GM18951 (cell line): ENCODE results near the gene RBMS1.

Source experiments
- POLR2A ChIP-seq: IDR thresholded peaks from 4 replicates; pipeline ENCODE4 v1.6.1; 2011; ENCODE audit warnings: mild to moderate bottlenecking; ENCODE audit not compliant: insufficient read length, insufficient read depth; ENCODE audit errors: extremely low read depth
- in situ Hi-C: fragments of 300-500 bp; cut with MboI; formaldehyde crosslinking; loops from one replicate; pipeline ENCODE4 v1.12.0; 2022; ENCODE audit warnings: low sequenced_read_pairs, mixed read lengths, inconsistent platforms; ENCODE audit not compliant: unreplicated experiment

RBMS1 gene

DNA sequence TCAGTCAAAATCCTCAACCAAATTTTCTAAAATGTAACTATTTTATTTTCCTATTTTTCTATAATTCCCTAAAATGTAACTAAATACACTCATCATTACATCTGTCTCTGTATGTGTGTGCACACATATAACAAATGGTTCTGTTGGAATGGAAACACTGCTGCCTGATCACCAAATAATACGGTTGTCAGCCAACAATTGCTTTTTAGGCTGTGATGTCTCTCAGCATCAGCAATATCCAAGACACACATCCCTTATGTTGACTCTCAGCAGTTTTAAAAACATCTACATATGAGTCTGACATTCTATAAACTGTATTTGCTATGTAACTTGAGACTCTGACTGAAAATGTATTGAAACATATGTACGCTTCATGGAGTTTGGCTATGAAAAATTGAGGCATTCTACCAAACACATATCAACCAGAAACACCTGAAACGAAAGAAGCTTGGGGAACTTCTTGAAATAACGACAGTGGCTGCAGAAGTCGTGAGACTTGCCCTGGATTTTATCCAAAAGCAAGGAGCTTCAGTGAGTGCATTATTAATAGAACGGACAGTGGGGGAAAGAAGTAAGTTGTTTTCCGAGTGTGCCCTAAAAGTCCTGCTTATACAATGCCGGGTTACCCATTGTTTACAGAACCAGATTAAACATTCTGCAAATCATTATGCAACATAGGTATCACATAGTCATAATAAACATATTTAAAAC lies 183.3 kb downstream of the RBMS1 start:
- no peak for TF ChIP-seq POLR2A
- in situ Hi-C loops: no loop called here

DNA sequence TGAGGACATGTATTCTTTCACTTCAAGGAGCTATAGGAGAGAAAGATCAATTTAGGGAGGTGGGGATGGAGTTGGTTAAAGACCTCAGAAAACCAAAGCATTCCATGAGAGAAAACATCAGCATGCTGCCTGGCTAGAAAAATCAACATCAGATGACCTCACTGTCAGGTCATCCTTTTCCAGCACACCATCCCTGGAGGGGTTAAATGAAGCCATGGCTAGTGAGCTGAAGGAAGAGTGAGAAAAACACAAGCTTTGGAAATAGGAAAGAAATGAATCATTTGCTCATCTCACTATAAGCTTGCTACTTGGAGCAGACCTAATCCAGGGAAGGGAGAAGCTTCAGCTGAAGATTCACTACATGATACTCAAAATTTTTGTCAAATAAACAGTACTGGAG lies 184.0 kb downstream of the RBMS1 start:
- in situ Hi-C loops: no loop called here
- no peak for TF ChIP-seq POLR2A

DNA sequence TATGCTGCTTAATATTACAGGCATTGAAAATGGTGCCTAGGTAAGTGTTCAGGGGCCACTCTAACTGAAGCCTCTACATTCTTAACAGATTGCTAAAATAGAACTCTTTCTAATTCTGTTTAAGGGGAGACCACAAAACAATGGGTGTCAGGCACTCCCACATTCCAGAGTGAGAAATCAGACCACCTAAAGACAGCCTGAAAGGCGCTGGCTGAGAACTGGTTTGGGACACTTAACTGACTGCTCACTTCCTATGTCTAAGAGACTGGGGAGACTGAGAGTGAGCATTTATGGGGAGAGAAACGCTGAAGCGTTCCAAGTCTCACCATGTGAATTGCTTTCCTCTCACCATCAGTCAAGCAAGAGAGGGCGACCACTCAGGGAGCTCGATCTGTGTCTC lies 184.7 kb downstream of the RBMS1 start:
- no peak for TF ChIP-seq POLR2A
- in situ Hi-C loops: no loop called here

DNA sequence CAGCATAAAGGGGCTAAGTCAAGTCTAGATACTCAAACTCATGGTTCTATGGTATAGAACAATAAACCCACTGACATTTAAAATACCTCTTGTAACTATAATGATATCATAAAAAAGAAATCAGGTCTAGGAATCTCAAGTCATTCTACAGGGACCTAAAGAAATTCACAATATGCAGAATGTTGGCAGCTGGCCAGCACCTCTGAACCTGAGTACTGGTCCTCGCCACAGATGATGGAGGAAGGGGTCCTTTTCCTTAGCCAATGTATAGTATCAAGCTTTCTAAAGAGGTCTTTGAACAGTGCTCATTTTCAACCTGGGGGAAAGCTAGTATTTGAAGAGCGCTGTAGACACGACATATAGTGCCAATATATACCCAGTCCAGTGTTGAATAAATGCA lies 185.1 kb downstream of the RBMS1 start:
- in situ Hi-C loops: no loop called here
- no peak for TF ChIP-seq POLR2A

DNA sequence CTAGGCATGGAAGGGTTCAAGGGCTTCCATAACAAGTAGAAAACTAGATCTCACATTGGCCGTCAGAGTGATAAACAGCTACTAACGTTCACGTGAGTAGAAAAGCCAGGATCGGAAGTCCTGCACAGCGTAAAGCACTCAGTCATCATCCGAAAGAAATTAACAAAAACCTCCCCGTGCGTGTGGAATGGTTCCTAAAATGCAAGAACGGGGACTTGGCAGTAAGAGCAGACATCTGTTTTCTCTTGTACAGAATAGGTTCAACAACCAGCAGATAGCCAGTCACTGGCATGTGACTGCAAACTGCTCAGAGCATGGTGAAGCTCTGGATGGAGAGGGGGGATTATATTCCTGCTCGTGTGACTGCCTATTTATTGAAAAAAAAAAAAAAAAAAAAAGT lies 186.6 kb downstream of the RBMS1 start:
- in situ Hi-C loops: no loop called here
- no peak for TF ChIP-seq POLR2A

DNA sequence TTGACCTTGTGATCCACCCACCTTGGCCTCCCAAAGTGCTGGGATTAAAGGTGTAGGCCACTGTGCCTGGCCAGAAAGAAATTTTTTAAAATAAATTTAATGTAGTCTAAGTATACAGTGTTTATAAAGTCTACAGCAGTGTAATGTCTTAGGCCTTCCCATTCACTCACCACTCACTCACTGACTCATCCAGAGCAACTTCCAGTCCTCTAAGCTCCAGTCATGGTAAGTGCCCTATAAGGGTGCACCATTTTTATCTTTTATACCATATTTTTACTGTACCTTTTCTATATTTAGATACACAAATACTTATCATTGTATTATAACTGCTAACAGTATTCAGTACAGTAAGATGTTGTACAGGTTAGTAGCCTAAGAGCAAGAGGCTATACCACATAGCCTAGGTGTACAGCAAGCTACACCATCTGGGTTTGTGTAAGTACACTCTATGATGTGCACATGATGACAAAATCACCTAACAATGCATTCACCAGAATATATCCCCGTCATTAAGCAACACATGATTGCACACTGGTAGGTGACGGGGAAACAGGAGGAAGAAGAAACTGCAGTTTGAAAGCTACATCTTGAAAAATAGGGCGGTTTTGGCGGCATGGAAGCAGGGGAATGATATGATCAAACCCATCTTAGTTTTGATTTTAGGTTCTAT lies 188.4 kb downstream of the RBMS1 start:
- no peak for TF ChIP-seq POLR2A
- in situ Hi-C loops: no loop called here

DNA sequence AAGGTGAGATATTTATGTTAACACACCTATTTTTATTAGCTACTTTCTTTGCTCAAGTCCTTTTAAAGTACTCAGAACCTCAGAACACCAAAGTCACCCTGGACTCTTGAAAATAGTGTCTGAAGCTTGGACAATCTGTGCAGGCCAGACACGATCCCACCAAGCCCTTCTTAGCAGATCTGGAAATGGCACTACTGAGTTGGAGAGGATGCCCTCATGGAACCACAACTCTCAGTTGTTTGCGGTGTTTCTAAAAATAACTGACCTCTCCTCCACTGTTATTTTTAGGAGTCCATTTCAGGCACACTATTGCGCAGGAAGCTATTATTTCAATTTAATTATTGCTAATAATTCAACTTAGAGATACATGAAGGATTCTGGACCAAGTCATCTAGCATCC lies 190.1 kb downstream of the RBMS1 start:
- in situ Hi-C loops: no loop called here
- no peak for TF ChIP-seq POLR2A

DNA sequence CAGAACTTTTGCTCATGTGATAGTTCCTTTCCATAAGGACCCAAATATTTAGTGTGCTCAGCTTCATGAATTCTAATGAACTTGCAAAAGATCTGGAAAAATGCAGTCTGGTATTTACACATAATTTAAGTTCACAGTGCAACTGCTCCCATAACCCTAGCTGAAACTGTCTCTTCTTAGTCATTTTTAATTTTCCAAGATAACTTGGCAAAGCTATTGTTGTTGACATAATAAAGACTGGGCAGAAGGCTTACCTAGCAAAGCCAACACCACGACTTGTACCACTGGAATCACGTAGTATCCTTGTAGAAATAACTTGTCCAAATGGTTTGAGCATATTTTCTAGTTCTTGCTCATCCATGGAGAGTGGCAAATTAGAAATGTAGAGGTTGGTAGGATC lies 190.5 kb downstream of the RBMS1 start:
- in situ Hi-C loops: no loop called here
- TF ChIP-seq POLR2A: no peak

DNA sequence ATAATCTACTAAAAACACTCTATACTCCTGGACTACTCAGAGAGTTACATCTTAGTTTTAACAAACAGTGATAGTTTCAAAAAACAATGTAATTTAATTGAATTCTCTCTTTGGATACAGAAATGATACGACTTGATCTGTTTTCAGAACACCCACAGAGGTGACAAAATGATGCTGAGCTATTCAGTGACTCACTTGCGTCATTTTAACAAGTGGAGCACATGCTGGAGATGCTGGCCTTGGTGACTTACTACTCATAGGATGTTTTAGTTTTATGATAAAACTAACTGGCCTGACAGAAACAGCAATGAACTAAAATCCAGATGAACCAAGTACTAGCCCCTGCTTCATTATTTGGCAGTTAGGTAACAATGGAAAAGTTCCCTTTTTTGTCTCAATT lies 192.2 kb downstream of the RBMS1 start:
- no peak for TF ChIP-seq POLR2A
- in situ Hi-C loops: no loop called here

DNA sequence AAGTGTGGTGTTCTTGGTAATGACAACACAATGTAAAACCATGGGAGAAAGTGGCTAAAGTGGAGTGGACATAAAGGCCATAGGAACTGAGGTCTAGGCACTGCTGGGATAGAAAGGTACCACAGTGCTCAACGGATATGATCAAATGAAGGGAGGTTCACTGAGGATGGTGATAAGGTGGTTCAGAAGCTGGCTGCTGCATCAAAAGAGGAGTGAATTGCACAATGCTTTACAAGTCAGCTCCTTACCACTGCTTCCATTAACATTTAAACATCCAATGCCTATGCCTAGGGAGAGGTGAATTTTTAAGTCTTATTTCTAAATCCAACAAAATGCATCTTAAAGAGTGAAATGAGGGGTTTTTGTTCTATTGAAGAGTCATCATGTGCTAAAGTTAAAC lies 193.4 kb downstream of the RBMS1 start:
- in situ Hi-C loops: no loop called here
- no peak for TF ChIP-seq POLR2A

DNA sequence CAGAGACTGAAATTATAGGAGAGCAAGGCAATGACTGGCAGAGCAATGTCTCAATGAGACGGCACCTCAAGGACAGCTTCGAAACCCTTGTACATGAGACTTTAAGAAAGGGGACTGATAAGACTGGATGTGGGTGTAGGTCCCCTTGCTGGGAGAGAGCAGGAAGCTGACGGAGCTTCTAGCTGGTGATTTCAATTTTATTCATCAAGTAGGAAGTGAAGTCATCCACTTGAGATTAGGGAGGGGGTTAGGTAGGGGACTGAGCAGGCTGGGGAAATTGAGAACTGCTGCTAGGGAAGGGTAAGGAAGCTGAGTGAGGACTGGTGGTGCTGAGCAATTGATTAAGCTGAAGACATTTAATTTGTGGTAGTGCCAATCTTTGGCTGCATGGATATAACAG lies 194.1 kb downstream of the RBMS1 start:
- in situ Hi-C loops: no loop called here
- no peak for TF ChIP-seq POLR2A

DNA sequence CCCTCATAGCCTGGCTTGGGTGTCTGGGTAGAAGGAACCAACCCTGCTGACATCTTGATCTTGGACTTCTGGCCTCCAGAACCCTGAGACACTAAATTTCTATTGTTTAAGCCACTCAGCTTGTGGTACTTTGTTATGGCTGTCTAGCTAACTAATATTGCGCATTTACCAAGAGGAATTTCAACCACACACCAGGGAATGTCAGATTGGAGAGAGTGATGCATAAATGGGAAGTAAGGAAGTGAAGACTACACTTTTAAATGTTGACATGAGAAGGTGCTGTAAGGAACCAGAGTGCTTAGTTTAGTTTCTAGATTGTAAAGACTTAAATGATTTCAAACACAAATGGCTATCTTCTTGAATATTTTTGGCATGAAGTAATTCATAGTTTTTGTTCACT lies 194.6 kb downstream of the RBMS1 start:
- in situ Hi-C loops: no loop called here
- no peak for TF ChIP-seq POLR2A

DNA sequence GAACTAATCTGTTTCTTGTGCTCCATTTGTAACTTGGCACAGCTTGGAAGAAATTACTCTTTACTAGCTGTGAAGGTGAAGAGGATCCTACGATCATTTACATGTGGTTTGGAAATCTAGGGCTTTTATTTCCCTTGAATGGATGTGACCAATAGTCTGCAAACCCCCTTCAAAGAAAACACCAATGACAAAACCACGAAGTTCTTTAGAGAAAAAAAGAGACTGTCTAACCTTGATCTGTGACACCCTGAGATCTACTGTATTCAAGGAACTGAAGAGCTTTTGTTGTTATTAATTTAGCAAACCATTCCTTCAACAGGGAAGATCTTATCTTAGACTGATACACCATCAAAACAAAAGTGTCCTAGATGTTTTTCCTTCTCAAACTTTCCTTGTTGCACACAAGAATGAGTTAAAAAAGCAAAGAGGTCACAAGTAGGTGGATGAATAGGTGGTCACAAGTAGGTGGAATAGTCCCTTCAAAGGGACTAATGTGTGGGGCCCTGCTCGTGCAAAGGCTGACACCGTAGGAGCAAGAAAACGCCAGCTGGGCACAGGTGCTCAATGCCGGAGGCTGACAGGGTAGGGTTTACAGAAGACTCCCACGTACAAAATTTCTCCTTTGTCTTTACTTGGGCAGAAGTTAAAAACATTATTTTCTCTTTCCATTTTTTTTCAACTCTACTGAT lies 197.9 kb downstream of the RBMS1 start:
- in situ Hi-C loops: no loop called here
- no peak for TF ChIP-seq POLR2A

DNA sequence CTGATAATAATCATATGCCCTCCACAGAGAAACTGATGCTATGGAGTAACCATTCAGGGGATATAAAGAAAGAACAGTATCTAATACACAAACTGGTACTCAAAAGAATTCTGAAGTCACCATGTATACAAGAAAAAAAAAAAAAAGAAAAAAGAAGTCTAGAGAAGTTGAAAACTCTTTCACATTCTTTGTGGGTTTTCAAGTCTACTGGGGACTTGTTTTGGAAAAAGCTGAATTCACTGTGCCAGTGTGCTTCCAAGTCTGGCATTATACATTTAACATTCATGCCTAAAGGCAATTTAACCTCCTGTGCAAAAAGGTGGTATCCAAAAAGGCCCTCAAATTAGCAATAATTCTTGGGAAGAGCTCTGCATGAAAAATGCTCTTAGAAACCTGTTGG lies 198.7 kb downstream of the RBMS1 start:
- in situ Hi-C loops: no loop called here
- TF ChIP-seq POLR2A: no peak
